ENCODE measurements around the gene GLIS1. TPM values are rescaled to one million over a fixed set of nuclear protein-coding genes. Genes with fewer than 3 reads are reported as not detected.

Gene GLIS1
- total and polyA plus RNA-seq, 5 donors from 2014 or later = not detected

- DNase-seq = no peak
- Histone ChIP-seq H3K27me3 (ENCODE audit: control insufficient read depth, insufficient read depth, low read length) (no peaks in the 10 kb centered on the region), H3K27ac (ENCODE audit: insufficient read depth, low read length, poor library complexity, severe bottlenecking) (no peak overlapping the region), H3K4me3 (ENCODE audit: low read depth, low read length) (no peak overlapping the region), H3K36me3 (ENCODE audit: control insufficient read depth, insufficient read depth, low read length) (no peaks in the 10 kb centered on the region), H3K4me1 (ENCODE audit: control insufficient read depth, insufficient read depth, low read length, poor library complexity, severe bottlenecking) (no peaks in the 10 kb centered on the region), H3K9me3 (ENCODE audit: control insufficient read depth in 2 of 2, low read length in 2 of 2) (no peaks in the 10 kb centered on the region)
- no peak for ATAC-seq (ENCODE audit: low read depth in 2 of 2)
- Mint-ChIP-seq H3K9me3 (no peaks in the 10 kb centered on the region), H3K36me3 (no peaks in the 10 kb centered on the region), H3K4me1 (no peaks in the 10 kb centered on the region), H3K27me3 (no peaks in the 10 kb centered on the region), H3K4me3 (no peak overlapping the region), H3K27ac (no peak overlapping the region)
Measured at GRCh38 chr1:53631622-53632310, 107.2 kb downstream of the GLIS1 start.

DNA sequence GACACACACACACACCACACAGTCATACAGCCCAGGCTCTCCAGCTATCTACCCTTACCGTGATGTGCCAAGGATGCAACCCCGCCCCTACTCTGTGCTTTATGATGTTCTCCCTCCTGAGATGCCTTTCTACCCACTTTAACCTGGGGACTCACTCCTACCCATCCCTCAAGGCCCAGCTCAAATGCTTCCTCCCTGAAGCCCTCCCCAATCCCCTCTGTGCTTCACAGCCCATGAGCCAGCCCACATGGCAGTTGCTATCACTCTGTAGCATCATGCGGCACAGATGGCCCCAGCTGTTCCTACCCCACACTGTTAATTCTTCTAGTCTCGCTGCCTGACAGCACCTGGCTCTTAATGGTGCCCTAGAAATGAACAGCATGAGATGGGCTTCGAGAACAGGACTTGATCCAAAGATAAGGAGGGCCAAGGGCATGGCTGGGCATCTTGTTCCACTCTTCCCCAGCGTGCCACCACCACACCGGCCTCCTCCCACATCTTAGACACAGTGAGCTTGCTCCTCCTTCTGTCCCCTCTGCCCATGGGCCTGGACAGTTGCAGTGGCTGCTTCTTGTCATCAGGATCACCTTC is 109.8 kb downstream of the GLIS1 start:
- Mint-ChIP-seq H3K36me3 (no peaks in the 10 kb centered on the region), H3K4me1 (no peaks in the 10 kb centered on the region), H3K27ac (no peak overlapping the region), H3K27me3 (peaks cover 4% of the 10 kb centered on the region), H3K9me3 (no peaks in the 10 kb centered on the region), H3K4me3 (no peak overlapping the region)
- Histone ChIP-seq H3K4me1 (ENCODE audit: control insufficient read depth, insufficient read depth, low read length, poor library complexity, severe bottlenecking) (no peaks in the 10 kb centered on the region), H3K9me3 (ENCODE audit: control insufficient read depth in 2 of 2, low read length in 2 of 2) (no peaks in the 10 kb centered on the region), H3K27me3 (ENCODE audit: control insufficient read depth, insufficient read depth, low read length) (no peaks in the 10 kb centered on the region), H3K36me3 (ENCODE audit: control insufficient read depth, insufficient read depth, low read length) (no peaks in the 10 kb centered on the region), H3K27ac (ENCODE audit: insufficient read depth, low read length, poor library complexity, severe bottlenecking) (no peak overlapping the region), H3K4me3 (ENCODE audit: low read depth, low read length) (no peak overlapping the region)
- DNase-seq (no peak), ATAC-seq (ENCODE audit: low read depth in 2 of 2) (no peak)

GRCh38 chr1:53628286-53628955 is 110.5 kb downstream of the GLIS1 start:
- Mint-ChIP-seq H3K36me3 (no peaks in the 10 kb centered on the region), H3K4me1 (no peaks in the 10 kb centered on the region), H3K9me3 (no peaks in the 10 kb centered on the region), H3K27me3 (peaks cover 8% of the 10 kb centered on the region), H3K27ac (no peak overlapping the region), H3K4me3 (no peak overlapping the region)
- H3K4me1 ChIP-seq (ENCODE audit: control insufficient read depth, insufficient read depth, low read length, poor library complexity, severe bottlenecking) = no peaks in the 10 kb centered on the region
- no peak for ATAC-seq (ENCODE audit: low read depth in 2 of 2)
- no peak overlapping the region for H3K4me3 ChIP-seq (ENCODE audit: low read depth, low read length)
- DNase-seq = no peak
- no peaks in the 10 kb centered on the region for H3K9me3 ChIP-seq (ENCODE audit: control insufficient read depth in 2 of 2, low read length in 2 of 2)
- H3K27ac ChIP-seq (ENCODE audit: insufficient read depth, low read length, poor library complexity, severe bottlenecking) = no peak overlapping the region
- H3K27me3 ChIP-seq (ENCODE audit: control insufficient read depth, insufficient read depth, low read length) = no peaks in the 10 kb centered on the region
- H3K36me3 ChIP-seq (ENCODE audit: control insufficient read depth, insufficient read depth, low read length) = no peaks in the 10 kb centered on the region

- H3K36me3 Mint-ChIP-seq = no peaks in the 10 kb centered on the region
- no peak overlapping the region for H3K27ac Mint-ChIP-seq
- Histone ChIP-seq H3K27ac (ENCODE audit: insufficient read depth, low read length, poor library complexity, severe bottlenecking) (no peak overlapping the region), H3K9me3 (ENCODE audit: control insufficient read depth in 2 of 2, low read length in 2 of 2) (no peaks in the 10 kb centered on the region), H3K4me3 (ENCODE audit: low read depth, low read length) (no peak overlapping the region), H3K36me3 (ENCODE audit: control insufficient read depth, insufficient read depth, low read length) (no peaks in the 10 kb centered on the region), H3K4me1 (ENCODE audit: control insufficient read depth, insufficient read depth, low read length, poor library complexity, severe bottlenecking) (no peaks in the 10 kb centered on the region), H3K27me3 (ENCODE audit: control insufficient read depth, insufficient read depth, low read length) (no peaks in the 10 kb centered on the region)
- H3K4me1 Mint-ChIP-seq = no peaks in the 10 kb centered on the region
- DNase-seq (no peak), ATAC-seq (ENCODE audit: low read depth in 2 of 2) (no peak)
- no peaks in the 10 kb centered on the region for H3K9me3 Mint-ChIP-seq
- peaks cover 8% of the 10 kb centered on the region for H3K27me3 Mint-ChIP-seq
- no peak overlapping the region for H3K4me3 Mint-ChIP-seq
Measured at GRCh38 chr1:53627666-53628065, 111.3 kb downstream of the GLIS1 start.

DNA sequence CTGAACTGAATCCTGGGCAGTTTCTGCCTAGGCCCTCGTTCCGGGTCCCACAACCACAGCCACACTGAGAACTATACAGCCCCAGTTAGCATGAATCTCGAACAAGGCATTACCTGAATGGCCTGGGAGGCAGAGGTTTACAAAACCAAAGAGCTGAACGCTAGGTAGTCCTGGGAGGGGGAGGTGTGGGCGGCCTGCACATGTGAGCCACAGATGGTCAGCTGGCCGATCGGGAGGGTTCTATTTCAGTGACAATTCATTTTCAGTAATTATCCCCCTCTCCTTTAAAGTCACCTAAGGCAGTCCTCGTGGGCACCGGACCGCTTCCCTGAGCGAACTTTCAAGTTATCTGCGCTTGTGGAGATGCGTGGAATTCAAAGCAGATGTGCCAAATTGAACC is 111.9 kb downstream of the GLIS1 start:
- H3K36me3 ChIP-seq (ENCODE audit: control insufficient read depth, insufficient read depth, low read length) = no peaks in the 10 kb centered on the region
- Mint-ChIP-seq H3K27ac (no peak overlapping the region), H3K36me3 (no peaks in the 10 kb centered on the region), H3K4me3 (no peak overlapping the region), H3K4me1 (no peaks in the 10 kb centered on the region), H3K9me3 (no peaks in the 10 kb centered on the region), H3K27me3 (peaks cover 8% of the 10 kb centered on the region)
- H3K4me3 ChIP-seq (ENCODE audit: low read depth, low read length) = no peak overlapping the region
- ATAC-seq (ENCODE audit: low read depth in 2 of 2) (no peak), DNase-seq (no peak)
- H3K9me3 ChIP-seq (ENCODE audit: control insufficient read depth in 2 of 2, low read length in 2 of 2) = no peaks in the 10 kb centered on the region
- no peak overlapping the region for H3K27ac ChIP-seq (ENCODE audit: insufficient read depth, low read length, poor library complexity, severe bottlenecking)
- H3K27me3 ChIP-seq (ENCODE audit: control insufficient read depth, insufficient read depth, low read length) = no peaks in the 10 kb centered on the region
- H3K4me1 ChIP-seq (ENCODE audit: control insufficient read depth, insufficient read depth, low read length, poor library complexity, severe bottlenecking) = no peaks in the 10 kb centered on the region

DNA sequence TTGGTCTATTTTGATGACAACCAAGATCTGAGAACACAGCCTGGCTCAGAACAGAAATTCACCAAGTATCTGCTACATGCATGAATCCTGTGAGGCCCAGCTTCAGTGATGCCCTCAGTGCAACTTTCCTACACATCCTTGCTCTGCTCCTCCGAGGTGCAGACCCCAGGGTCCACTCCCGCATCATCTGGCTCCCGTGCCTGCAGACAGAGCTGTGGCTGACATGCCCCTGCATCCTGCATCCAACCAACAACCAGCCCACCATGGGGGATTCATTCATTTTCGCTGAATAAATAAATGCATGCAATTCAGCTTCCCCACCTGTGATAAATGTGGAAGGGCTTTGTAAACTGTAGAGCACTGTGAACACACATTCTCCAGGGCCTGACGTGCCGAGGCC is 112.3 kb downstream of the GLIS1 start:
- Mint-ChIP-seq H3K36me3 (no peaks in the 10 kb centered on the region), H3K27me3 (peaks cover 8% of the 10 kb centered on the region), H3K9me3 (no peaks in the 10 kb centered on the region), H3K4me1 (no peaks in the 10 kb centered on the region), H3K4me3 (no peak overlapping the region), H3K27ac (no peak overlapping the region)
- H3K36me3 ChIP-seq (ENCODE audit: control insufficient read depth, insufficient read depth, low read length) = no peaks in the 10 kb centered on the region
- no peaks in the 10 kb centered on the region for H3K4me1 ChIP-seq (ENCODE audit: control insufficient read depth, insufficient read depth, low read length, poor library complexity, severe bottlenecking)
- H3K9me3 ChIP-seq (ENCODE audit: control insufficient read depth in 2 of 2, low read length in 2 of 2) = no peaks in the 10 kb centered on the region
- DNase-seq = no peak
- H3K4me3 ChIP-seq (ENCODE audit: low read depth, low read length) = no peak overlapping the region
- H3K27ac ChIP-seq (ENCODE audit: insufficient read depth, low read length, poor library complexity, severe bottlenecking) = no peak overlapping the region
- no peak for ATAC-seq (ENCODE audit: low read depth in 2 of 2)
- no peaks in the 10 kb centered on the region for H3K27me3 ChIP-seq (ENCODE audit: control insufficient read depth, insufficient read depth, low read length)

GRCh38 chr1:53625766-53626520 is 113.0 kb downstream of the GLIS1 start:
- Mint-ChIP-seq H3K4me1 (no peaks in the 10 kb centered on the region), H3K4me3 (no peak overlapping the region), H3K9me3 (no peaks in the 10 kb centered on the region), H3K27ac (no peak overlapping the region), H3K27me3 (peaks cover 8% of the 10 kb centered on the region), H3K36me3 (no peaks in the 10 kb centered on the region)
- H3K27ac ChIP-seq (ENCODE audit: insufficient read depth, low read length, poor library complexity, severe bottlenecking) = no peak overlapping the region
- DNase-seq (no peak), ATAC-seq (ENCODE audit: low read depth in 2 of 2) (no peak)
- no peaks in the 10 kb centered on the region for H3K9me3 ChIP-seq (ENCODE audit: control insufficient read depth in 2 of 2, low read length in 2 of 2)
- no peak overlapping the region for H3K4me3 ChIP-seq (ENCODE audit: low read depth, low read length)
- H3K36me3 ChIP-seq (ENCODE audit: control insufficient read depth, insufficient read depth, low read length) = no peaks in the 10 kb centered on the region
- H3K27me3 ChIP-seq (ENCODE audit: control insufficient read depth, insufficient read depth, low read length) = no peaks in the 10 kb centered on the region
- no peaks in the 10 kb centered on the region for H3K4me1 ChIP-seq (ENCODE audit: control insufficient read depth, insufficient read depth, low read length, poor library complexity, severe bottlenecking)
